Ascending aorta (tissue), 2 donors: Measurements from ENCODE around the gene TRAF6. TPM values are rescaled to one million over a fixed set of nuclear protein-coding genes. Genes with fewer than 3 reads are reported as not detected.

Experiments
- DNase-seq, 2 donors: peaks; one replicate each; pipeline ENCODE4 v3.0.0-alpha.2; 2019; ENCODE audit warnings: low spot score in 2 of 2
- H3K27ac ChIP-seq, 2 donors: fragments of 200-600 bp; sonication (generic); one replicate each; pipeline ENCODE4 v1.5.1; 2016 to 2017; ENCODE audit warnings: mild to moderate bottlenecking in 1 of 2
- H3K27me3 ChIP-seq: fragments of 200-600 bp; sonication (generic); one replicate; pipeline ENCODE4 v1.5.1; 2017
- H3K36me3 ChIP-seq, 2 donors: fragments of 200-600 bp; sonication (generic); one replicate each; pipeline ENCODE4 v1.5.1; 2016
- H3K4me1 ChIP-seq, 2 donors: fragments of 200-600 bp; sonication (generic); one replicate each; pipeline ENCODE4 v1.5.1; 2016 to 2017; ENCODE audit warnings: mild to moderate bottlenecking in 1 of 2
- H3K4me3 ChIP-seq, 2 donors: fragments of 200-600 bp; sonication (generic); one replicate each; pipeline ENCODE4 v1.5.1; 2016 to 2017; ENCODE audit warnings: mild to moderate bottlenecking in 1 of 2
- H3K9me3 ChIP-seq, 2 donors: fragments of 200-600 bp; sonication (generic); one replicate each; pipeline ENCODE4 v1.5.1; 2016
- intact Hi-C: fragments of 100-400 bp; cut with DNase I; formaldehyde crosslinking; loops from one replicate; pipeline ENCODE4 v1.15.1; 2023
- total RNA-seq: library from RNA; depleted of rRNA; stranded (reverse); fragments of >200 nt; gene quantifications from one replicate; pipeline ENCODE4 v1.1.0, GENCODE V29; 2016
- TF ChIP-seq, protein P1 (sequence below), 3 experiments: fragments of 200-600 bp in 2 of 3; fragments of 450-650 bp in 1 of 3; sonication (generic) in 2 of 3; IDR thresholded peaks; one replicate each; pipeline ENCODE4 v1.5.1; 2016 to 2019; ENCODE audit warnings: antibody characterized with exemption in 3 of 3, mild to moderate bottlenecking in 1 of 3, moderate library complexity in 1 of 3

TRAF6 gene
- total RNA-seq, 1 donor from 2014 or later: 4.8 TPM

DNA sequence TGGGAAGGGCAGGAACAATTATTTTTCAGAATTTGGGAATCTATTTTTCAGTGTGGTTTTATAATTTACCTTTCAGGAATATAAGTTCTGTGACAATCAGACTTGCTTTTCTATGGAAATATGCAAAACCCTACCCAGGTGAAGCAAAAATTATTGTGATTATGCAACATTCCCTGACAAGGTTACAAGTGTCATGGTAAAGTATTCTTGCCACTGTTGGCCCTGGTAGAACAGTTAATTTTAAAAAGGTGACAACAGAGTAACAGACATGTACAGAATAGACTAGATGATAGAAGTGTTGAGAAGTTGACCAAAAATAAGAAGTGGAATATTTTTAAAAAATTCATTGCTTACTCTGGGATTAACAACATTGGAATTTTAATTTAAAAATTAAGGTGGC, 29.2 kb downstream of the TRAF6 start:
- no peaks in the 10 kb centered on the region for H3K4me1 ChIP-seq
- H3K27ac ChIP-seq: no peak overlapping the region
- TF ChIP-seq, protein P1, sequence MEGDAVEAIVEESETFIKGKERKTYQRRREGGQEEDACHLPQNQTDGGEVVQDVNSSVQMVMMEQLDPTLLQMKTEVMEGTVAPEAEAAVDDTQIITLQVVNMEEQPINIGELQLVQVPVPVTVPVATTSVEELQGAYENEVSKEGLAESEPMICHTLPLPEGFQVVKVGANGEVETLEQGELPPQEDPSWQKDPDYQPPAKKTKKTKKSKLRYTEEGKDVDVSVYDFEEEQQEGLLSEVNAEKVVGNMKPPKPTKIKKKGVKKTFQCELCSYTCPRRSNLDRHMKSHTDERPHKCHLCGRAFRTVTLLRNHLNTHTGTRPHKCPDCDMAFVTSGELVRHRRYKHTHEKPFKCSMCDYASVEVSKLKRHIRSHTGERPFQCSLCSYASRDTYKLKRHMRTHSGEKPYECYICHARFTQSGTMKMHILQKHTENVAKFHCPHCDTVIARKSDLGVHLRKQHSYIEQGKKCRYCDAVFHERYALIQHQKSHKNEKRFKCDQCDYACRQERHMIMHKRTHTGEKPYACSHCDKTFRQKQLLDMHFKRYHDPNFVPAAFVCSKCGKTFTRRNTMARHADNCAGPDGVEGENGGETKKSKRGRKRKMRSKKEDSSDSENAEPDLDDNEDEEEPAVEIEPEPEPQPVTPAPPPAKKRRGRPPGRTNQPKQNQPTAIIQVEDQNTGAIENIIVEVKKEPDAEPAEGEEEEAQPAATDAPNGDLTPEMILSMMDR (IDR thresholded peaks at IDR 0.05): no peak
- no peak for DNase-seq
- no peaks in the 10 kb centered on the region for H3K9me3 ChIP-seq
- H3K36me3 ChIP-seq: peaks cover 8 to 18% of the 10 kb centered on the region in 2 donors
- no peak overlapping the region for H3K4me3 ChIP-seq
- H3K27me3 ChIP-seq: no peaks in the 10 kb centered on the region
- intact Hi-C loops: no loop called here

DNA sequence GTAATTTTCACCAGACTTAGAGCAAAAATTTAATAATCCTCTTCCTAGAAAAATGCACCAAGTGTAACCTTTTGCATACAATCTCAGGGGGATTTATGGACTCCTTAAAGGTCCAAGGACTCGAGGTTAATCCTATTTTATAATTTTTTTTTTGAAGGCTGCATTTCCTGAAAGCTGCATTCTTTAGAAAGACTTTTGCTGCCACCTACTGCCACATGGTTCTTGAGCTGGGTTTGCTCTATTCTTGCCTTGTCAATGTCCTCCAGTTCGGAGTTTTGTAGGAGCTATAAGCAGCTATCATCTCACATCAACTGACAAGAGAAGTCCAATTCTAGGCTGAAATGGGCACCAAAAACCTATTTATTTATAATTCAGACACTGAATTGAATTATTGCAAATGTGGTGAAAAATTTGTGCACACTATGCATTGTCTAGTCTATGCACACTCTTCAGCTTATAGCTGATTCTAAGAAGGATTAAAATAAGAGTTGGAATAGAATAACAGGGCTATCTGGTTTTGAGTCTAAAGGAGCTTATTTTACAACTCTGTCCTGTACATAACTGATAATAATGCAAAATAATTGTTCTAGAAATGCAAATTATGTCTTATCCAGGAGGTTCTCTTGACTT, 31.3 kb downstream of the TRAF6 start:
- Histone ChIP-seq H3K4me3 (no peak overlapping the region), H3K9me3 (no peaks in the 10 kb centered on the region), H3K27ac (no peak overlapping the region), H3K27me3 (no peaks in the 10 kb centered on the region), H3K4me1 (no peaks in the 10 kb centered on the region), H3K36me3 (peaks cover 0 to 3% of the 10 kb centered on the region in 2 donors)
- DNase-seq: no peak
- intact Hi-C loops: loop anchor here (5.0 kb wide), 1 partner anchor 172 kb away; no protein-coding TSS in a partner anchor
- TF ChIP-seq, protein P1 (IDR thresholded peaks at IDR 0.05): peak; percentile 28 to 62 (median 40)

DNA sequence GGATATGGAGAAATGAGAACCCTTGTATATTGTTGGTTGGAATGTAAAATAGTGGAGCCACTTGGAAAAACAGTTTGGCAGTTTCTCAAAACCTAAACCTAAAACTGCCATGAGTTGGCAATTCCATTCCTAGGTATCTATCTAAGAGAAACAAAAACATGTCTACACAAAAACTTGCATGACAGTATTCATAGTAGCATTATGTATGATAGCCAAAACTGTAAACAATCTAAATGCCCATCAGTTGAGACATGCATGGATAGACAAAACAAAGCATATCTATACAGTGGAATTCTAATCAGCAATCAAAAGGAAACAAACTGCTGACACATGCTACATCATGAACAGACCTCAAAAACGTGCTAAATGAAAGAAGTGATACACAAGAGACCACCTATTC, 34.9 kb downstream of the TRAF6 start:
- intact Hi-C loops: loop anchor here (5.0 kb wide), 1 partner anchor 168 kb away; no protein-coding TSS in a partner anchor
- Histone ChIP-seq H3K4me3 (no peak overlapping the region), H3K4me1 (peaks cover 0 to 3% of the 10 kb centered on the region in 2 donors), H3K27me3 (no peaks in the 10 kb centered on the region), H3K36me3 (no peaks in the 10 kb centered on the region), H3K9me3 (no peaks in the 10 kb centered on the region), H3K27ac (no peak overlapping the region)
- TF ChIP-seq, protein P1 (IDR thresholded peaks at IDR 0.05): no peak
- no peak for DNase-seq

DNA sequence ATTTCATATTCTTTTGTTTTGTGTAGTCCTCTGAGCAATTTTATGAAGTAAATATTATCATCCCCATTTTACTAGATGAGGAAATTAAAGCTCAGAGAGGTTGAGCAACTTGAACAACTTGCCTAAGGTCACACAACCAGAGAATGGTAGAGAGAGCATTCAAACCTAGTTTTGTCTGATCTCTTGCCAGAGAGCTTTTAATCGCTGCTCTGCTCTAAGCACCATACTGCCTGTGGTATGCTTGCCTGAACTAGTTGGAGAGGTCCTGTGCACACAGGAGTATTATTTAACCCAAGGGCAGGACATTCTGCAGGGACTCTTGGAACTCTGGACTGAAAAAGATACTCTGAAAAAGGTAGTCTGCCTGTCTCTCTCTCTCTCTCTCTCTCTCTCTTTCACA, 38.5 kb downstream of the TRAF6 start:
- H3K27me3 ChIP-seq: no peaks in the 10 kb centered on the region

DNA sequence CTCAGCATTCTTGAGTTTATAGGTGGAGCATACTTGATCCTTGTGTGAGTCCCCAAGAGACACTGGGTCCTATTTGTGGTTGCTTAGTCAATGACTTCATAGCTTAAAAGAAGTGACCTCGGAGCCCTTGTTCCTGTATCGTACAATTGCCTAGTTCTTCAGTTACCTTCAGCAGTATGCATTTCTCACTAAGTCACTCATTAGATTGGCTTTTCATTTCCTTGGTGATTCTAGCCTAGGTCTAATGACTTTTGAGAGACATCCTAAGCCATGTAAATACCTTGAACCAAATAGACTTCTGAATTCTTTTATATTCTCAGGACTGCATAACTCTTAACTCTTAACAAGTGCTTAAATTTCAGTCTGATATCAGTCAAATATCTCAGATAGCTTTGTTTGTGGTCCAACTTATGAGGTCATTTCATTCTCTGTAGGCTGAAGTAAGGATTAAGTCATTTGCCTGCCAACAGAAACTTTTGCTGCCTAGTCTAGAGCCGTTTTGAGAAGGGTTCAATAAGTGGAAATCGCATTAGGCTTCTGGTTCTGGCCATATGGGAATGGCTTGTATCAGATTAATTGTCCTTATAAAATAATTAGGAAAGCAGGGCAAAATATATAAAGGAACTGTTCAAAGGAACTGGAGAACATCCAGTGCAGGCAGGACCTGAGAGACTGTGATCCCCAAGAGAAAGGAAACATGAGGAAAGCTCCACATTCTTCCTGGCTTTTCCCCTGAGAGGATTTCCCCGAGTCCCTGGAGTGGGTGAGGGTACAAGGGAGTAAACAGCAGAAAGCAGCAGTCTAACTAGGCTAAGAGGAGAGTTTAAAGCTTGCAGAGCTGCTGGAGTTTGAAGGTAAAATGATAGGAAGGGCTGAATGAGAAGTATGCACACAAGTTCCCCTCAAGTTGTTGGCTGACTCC, 39.9 kb downstream of the TRAF6 start:
- intact Hi-C loops: no loop called here

More for the DNA sequence above, 38.5 kb downstream of the TRAF6 start:
- no peak for DNase-seq
- TF ChIP-seq, protein P1 (IDR thresholded peaks at IDR 0.05): no peak
- H3K36me3 ChIP-seq: no peaks in the 10 kb centered on the region
- no peak overlapping the region for H3K27ac ChIP-seq
- H3K4me1 ChIP-seq: peaks cover 0 to 5% of the 10 kb centered on the region in 2 donors
- H3K9me3 ChIP-seq: no peaks in the 10 kb centered on the region
- intact Hi-C loops: no loop called here
- no peak overlapping the region for H3K4me3 ChIP-seq

More for the DNA sequence above, 39.9 kb downstream of the TRAF6 start:
- peaks cover 0 to 5% of the 10 kb centered on the region in 2 donors for H3K4me1 ChIP-seq
- H3K4me3 ChIP-seq: no peak overlapping the region
- no peaks in the 10 kb centered on the region for H3K9me3 ChIP-seq
- H3K27ac ChIP-seq: peak overlapping the region in 1 of 2 donors; percentile 44
- H3K27me3 ChIP-seq: no peaks in the 10 kb centered on the region
- TF ChIP-seq, protein P1 (IDR thresholded peaks at IDR 0.05): no peak
- no peaks in the 10 kb centered on the region for H3K36me3 ChIP-seq
- no peak for DNase-seq
